HG02571 (cell line): ENCODE measurements around the gene GARS1.
"Not testable (repeated sequence)": the region's sequence is repeated elsewhere in the genome, so short reads cannot be mapped to it uniquely, and the experiment has no call there.

ENCODE experiments used
- ATAC-seq: cut with Tn5 transposase; IDR thresholded peaks from one replicate; pipeline ENCODE4 v1.9.1; 2021; ENCODE audit warnings: mild to moderate bottlenecking, moderate library complexity; ENCODE audit not compliant: unreplicated experiment

GARS1 gene

GRCh38 chr7:30572212-30572841 lies 22.4 kb upstream of the GARS1 start:
- ATAC-seq = no peak

GRCh38 chr7:30575910-30576309 lies 18.8 kb upstream of the GARS1 start:
- no peak for ATAC-seq

GRCh38 chr7:30583181-30583580 lies 11.5 kb upstream of the GARS1 start:
- no peak for ATAC-seq

GRCh38 chr7:30584415-30584814 lies 10.3 kb upstream of the GARS1 start:
- ATAC-seq = no peak

- ATAC-seq = no peak
Observed at GRCh38 chr7:30584965-30585364, 9.7 kb upstream of the GARS1 start.

GRCh38 chr7:30585675-30586074 lies 9.0 kb upstream of the GARS1 start:
- ATAC-seq = no peak

GRCh38 chr7:30587547-30587946 lies 7.1 kb upstream of the GARS1 start:
- ATAC-seq = not testable (repeated sequence)

- ATAC-seq = no peak
Observed at GRCh38 chr7:30589111-30589510, 5.6 kb upstream of the GARS1 start.

GRCh38 chr7:30594048-30594539 lies 584 bp upstream of the GARS1 start:
- ATAC-seq = peak; percentile 25

- no peak for ATAC-seq
Observed at GRCh38 chr7:30595436-30596013, 847 bp downstream of the GARS1 start.

GRCh38 chr7:30596014-30596641 lies 1.4 kb downstream of the GARS1 start:
- ATAC-seq = no peak

- ATAC-seq = no peak
Observed at GRCh38 chr7:30596721-30597120, 2.0 kb downstream of the GARS1 start.

GRCh38 chr7:30598121-30598876 lies 3.6 kb downstream of the GARS1 start:
- ATAC-seq = no peak

- no peak for ATAC-seq
Observed at GRCh38 chr7:30604901-30605300, 10.2 kb downstream of the GARS1 start.

GRCh38 chr7:30605832-30606231 lies 11.2 kb downstream of the GARS1 start:
- ATAC-seq = no peak

GRCh38 chr7:30612658-30613265 lies 18.1 kb downstream of the GARS1 start:
- no peak for ATAC-seq

GRCh38 chr7:30613366-30614325 lies 19.0 kb downstream of the GARS1 start:
- ATAC-seq = no peak

GRCh38 chr7:30616318-30616717 lies 21.6 kb downstream of the GARS1 start:
- no peak for ATAC-seq

- ATAC-seq = no peak
Observed at GRCh38 chr7:30617359-30617758, 22.7 kb downstream of the GARS1 start.

- ATAC-seq = no peak
Observed at GRCh38 chr7:30618080-30618676, 23.5 kb downstream of the GARS1 start.
